Activated CD8-positive, alpha-beta memory T cell treated with anti-CD3 and anti-CD28 coated beads for 48 hours (primary cell): ENCODE measurements around the gene INCENP.

Source experiments
- DNase-seq, 3 experiments: peaks; one replicate each; pipeline ENCODE4 v3.0.0-alpha.2; 2020; ENCODE audit warnings: low read depth in 2 of 3, low spot score in 2 of 3

The INCENP gene

DNA sequence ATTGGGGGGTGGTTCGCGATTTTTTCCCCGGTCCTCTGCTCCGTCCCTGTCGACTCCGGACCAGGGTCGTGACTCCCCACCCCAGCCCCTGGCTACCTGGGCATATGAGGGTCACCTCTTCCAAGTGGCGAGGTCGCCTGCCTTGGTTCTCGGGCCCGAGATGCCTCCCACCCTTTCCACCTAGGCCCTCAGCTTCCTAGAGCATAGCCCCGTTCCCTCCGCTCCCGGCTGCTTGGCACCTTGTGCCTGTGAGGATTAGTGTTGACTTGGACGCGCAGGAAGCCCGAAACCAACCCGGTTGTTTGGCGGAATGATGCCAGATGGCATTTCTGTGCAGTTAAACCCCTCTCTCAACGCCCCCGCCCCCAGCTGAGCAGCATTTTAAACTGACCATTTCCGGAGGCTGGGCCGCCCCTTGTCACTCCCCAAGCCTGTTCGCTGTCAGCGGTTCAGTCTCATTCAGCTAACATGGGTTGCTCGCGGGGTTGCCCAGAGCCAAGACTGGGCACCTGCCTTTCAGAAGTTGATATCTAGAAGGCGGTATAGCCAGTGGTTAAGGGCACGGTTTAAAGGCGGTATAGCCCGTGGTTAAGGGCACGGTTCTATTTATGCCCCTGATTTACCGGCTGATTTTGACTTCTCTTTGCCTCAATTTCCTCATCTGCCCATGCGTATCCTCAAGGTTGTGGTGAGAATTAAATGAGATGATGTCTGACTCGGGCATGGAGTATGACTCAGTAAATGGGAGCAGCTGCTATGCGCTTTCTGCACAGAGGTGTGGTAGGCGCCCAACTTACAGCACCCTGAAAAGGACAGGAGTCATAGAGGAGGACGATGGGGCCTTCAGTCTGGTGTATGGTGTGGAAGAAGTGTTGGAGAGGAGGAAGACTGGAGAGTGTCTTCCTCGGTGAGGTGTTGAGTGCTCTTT is 639 bp downstream of the INCENP start:
- DNase-seq: peak in 1 of 3 experiments; percentile 4

DNA sequence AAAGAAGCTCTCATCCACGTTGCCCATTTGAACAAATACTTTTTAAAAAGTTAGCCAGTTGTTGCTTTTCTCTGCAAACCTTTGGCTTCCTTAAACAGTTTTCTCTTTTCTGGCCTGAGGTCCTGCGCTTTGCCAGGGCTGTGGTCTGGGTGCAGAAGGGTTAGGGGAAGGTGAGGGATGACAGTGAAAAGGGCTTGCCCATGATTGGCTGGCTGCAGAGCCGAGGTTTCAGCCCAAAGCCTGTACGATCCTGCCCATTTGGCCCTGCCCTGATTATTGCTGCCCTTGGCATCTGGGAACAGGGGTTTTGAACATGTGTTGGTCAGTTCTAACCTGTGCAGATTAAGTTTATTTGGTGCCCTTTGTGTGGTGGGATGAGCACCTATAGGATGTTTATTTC is 1.5 kb downstream of the INCENP start:
- DNase-seq: no peak

GRCh38 chr11:62125881-62126280 is 2.1 kb downstream of the INCENP start:
- DNase-seq: no peak

GRCh38 chr11:62127426-62127825 is 3.6 kb downstream of the INCENP start:
- DNase-seq: no peak

GRCh38 chr11:62127941-62128770 is 4.3 kb downstream of the INCENP start:
- DNase-seq: no peak

- DNase-seq: no peak
These were observed 5.0 kb downstream of the INCENP start for GRCh38 chr11:62128835-62129234.

- DNase-seq: no peak
These were observed 5.9 kb downstream of the INCENP start for GRCh38 chr11:62129590-62130282.

DNA sequence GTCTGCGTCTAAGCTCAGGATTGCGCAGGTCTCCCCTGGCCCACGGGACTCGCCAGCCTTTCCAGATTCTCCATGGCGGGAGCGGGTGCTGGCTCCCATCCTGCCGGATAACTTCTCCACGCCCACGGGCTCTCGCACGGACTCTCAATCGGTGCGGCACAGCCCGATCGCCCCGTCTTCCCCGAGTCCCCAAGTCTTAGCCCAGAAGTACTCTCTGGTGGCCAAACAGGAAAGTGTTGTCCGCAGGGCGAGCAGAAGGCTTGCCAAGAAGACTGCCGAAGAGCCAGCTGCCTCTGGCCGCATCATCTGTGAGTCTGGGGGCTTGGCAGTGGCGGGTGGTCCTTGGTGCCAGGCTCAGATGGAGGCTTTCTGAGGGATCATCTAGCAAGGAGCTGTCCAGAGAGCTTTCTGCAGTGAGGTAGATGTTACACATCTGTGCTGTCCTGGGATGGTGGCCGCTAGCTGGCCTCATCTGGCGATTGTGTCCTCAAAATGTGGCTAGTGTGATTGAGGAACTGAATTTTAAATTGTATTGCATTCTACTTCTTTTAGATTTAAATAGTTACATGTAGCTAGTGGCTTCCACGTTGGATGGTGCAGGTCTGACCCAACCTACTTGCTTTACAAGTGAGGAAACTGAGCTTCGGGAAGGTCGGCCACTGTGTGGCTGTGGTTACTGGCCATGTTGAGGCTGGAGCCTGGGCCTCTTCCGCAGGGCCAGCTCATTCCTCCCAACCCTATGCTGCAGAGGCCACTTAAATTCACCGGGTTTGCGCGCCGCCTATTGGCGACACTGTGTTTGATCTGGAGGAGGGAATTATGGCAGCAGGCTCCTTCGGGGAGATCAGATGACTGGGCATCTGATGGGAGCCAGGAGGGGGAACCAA is 6.7 kb downstream of the INCENP start:
- DNase-seq: no peak

- no peak for DNase-seq
These were observed 7.3 kb downstream of the INCENP start for GRCh38 chr11:62131170-62131464.

- no peak for DNase-seq
These were observed 8.4 kb downstream of the INCENP start for GRCh38 chr11:62132191-62132590.

DNA sequence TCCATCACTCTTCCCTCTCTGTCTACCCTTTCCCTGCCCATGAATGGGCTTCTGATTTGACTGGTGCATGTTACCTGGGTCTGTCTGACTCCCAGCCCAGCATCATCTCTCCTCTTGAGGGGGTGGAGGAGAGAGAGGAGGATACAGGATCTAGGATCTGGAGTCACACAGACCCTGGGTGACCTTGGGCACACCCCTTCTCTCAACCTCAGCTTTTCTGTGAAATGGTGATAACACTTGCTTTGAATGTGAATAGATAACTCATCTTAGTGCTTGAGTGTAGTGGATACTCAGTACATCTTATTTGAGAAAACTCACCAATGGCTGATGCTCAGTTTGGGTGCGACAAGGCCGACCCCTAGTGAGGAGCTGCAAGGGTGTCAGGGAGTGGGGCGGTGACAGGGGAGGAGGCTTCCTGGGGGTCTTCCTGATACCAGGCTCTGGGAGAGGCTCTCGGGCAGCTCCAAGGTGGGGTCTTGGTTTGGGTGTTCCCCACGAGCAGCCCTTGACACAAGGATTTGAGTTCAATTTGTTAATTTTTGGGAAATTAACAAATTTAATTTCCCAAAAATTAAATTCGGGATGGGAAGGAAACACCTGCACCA is 9.0 kb downstream of the INCENP start:
- DNase-seq: no peak

- DNase-seq: no peak
These were observed 9.7 kb downstream of the INCENP start for GRCh38 chr11:62133328-62134065.

GRCh38 chr11:62137276-62137861 is 13.6 kb downstream of the INCENP start:
- no peak for DNase-seq

GRCh38 chr11:62137881-62138629 is 14.2 kb downstream of the INCENP start:
- DNase-seq: no peak

GRCh38 chr11:62138630-62139425 is 15.0 kb downstream of the INCENP start:
- DNase-seq: no peak

GRCh38 chr11:62139526-62140303 is 15.9 kb downstream of the INCENP start:
- DNase-seq: no peak
